Endothelial cell of umbilical vein (primary cell): ENCODE results near the gene EFNA5.

ENCODE experiments used
- EZH2 ChIP-seq: IDR thresholded peaks from 2 replicates; pipeline ENCODE4 v1.6.1; 2012; ENCODE audit warnings: borderline replicate concordance, low read depth, mild to moderate bottlenecking, moderate library complexity, low read length, inconsistent platforms; ENCODE audit not compliant: severe bottlenecking
- FOS ChIP-seq: IDR thresholded peaks from 2 replicates; pipeline ENCODE4 v1.6.1; 2011; ENCODE audit warnings: mild to moderate bottlenecking, low read length, moderate library complexity, borderline replicate concordance; ENCODE audit not compliant: insufficient read depth
- GATA2 ChIP-seq: IDR thresholded peaks from 2 replicates; pipeline ENCODE4 v1.7.0; 2011; ENCODE audit warnings: low read depth, mild to moderate bottlenecking, moderate library complexity, mixed read lengths, low read length; ENCODE audit not compliant: insufficient read length, insufficient read depth
- JUN ChIP-seq: IDR thresholded peaks from 2 replicates; pipeline ENCODE4 v1.6.1; 2011; ENCODE audit warnings: borderline replicate concordance, low read depth; ENCODE audit not compliant: insufficient read length, insufficient read depth
- MYC ChIP-seq: IDR thresholded peaks from one replicate; pipeline ENCODE4 v1.6.1; 2011; ENCODE audit warnings: mild to moderate bottlenecking, low read depth, low read length
- POLR2A ChIP-seq: IDR thresholded peaks from 2 replicates; pipeline ENCODE4 v1.6.1; 2012; ENCODE audit warnings: low read depth, mild to moderate bottlenecking, control low read depth, low read length
- POLR2AphosphoS5 ChIP-seq: IDR thresholded peaks from 2 replicates; pipeline ENCODE4 v1.6.1; 2012; ENCODE audit warnings: low read depth, mild to moderate bottlenecking, control low read depth, low read length, moderate library complexity; ENCODE audit not compliant: insufficient read depth
- TF ChIP-seq, protein P1 (sequence below), 2 donors: IDR thresholded peaks; 1 replicate in 1 of 2; 2 replicates in 1 of 2; pipeline ENCODE4 v1.5.1; 2011; ENCODE audit warnings: low read length in 2 of 2, mild to moderate bottlenecking in 2 of 2, moderate library complexity in 2 of 2, control low read depth in 1 of 2, inconsistent platforms in 1 of 2, low read depth in 1 of 2; ENCODE audit not compliant: insufficient read depth in 1 of 2; ENCODE audit errors: extremely low read depth in 1 of 2
- TF ChIP-seq, protein P2 (sequence below): IDR thresholded peaks from 2 replicates; pipeline ENCODE4 v1.6.1; 2011; ENCODE audit not compliant: insufficient read depth, insufficient read length

DNA sequence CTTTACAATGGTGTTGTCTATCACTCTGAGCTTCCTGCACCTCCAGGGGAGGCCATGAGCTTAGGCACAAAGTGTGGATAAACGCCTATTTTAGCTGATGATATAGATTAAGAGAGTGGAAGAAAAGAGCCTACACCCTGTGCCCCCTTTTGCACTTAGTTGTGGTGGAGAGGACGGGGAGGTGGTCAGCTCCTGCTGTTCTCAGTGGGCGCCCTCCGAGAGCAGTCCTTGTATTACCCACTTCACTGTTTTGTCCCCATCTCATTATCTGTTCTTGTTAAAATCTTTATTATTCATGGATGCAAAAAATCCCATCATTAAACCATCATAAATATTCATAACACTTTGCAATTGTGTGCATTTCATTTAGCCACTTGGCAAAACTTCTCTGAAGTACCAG is 303.3 kb downstream of the EFNA5 start:
- TF ChIP-seq, protein P1, sequence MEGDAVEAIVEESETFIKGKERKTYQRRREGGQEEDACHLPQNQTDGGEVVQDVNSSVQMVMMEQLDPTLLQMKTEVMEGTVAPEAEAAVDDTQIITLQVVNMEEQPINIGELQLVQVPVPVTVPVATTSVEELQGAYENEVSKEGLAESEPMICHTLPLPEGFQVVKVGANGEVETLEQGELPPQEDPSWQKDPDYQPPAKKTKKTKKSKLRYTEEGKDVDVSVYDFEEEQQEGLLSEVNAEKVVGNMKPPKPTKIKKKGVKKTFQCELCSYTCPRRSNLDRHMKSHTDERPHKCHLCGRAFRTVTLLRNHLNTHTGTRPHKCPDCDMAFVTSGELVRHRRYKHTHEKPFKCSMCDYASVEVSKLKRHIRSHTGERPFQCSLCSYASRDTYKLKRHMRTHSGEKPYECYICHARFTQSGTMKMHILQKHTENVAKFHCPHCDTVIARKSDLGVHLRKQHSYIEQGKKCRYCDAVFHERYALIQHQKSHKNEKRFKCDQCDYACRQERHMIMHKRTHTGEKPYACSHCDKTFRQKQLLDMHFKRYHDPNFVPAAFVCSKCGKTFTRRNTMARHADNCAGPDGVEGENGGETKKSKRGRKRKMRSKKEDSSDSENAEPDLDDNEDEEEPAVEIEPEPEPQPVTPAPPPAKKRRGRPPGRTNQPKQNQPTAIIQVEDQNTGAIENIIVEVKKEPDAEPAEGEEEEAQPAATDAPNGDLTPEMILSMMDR (IDR thresholded peaks at IDR 0.05; ENCODE audit: extremely low read depth in 1 of 2, insufficient read depth in 1 of 2, low read depth in 1 of 2, low read length in 2 of 2): no peak
- no peak for TF ChIP-seq POLR2AphosphoS5
- TF ChIP-seq FOS: no peak
- no peak for TF ChIP-seq POLR2A
- TF ChIP-seq EZH2: no peak
- no peak for TF ChIP-seq GATA2
- TF ChIP-seq, protein P2, sequence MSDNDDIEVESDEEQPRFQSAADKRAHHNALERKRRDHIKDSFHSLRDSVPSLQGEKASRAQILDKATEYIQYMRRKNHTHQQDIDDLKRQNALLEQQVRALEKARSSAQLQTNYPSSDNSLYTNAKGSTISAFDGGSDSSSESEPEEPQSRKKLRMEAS: no peak
- no peak for TF ChIP-seq JUN
- TF ChIP-seq MYC: no peak
